ENCODE measurements around the gene ABCF3.
"Not testable (repeated sequence)": the region's sequence is repeated elsewhere in the genome, so short reads cannot be mapped to it uniquely, and the experiment has no call there.

Gene ABCF3, protein sequence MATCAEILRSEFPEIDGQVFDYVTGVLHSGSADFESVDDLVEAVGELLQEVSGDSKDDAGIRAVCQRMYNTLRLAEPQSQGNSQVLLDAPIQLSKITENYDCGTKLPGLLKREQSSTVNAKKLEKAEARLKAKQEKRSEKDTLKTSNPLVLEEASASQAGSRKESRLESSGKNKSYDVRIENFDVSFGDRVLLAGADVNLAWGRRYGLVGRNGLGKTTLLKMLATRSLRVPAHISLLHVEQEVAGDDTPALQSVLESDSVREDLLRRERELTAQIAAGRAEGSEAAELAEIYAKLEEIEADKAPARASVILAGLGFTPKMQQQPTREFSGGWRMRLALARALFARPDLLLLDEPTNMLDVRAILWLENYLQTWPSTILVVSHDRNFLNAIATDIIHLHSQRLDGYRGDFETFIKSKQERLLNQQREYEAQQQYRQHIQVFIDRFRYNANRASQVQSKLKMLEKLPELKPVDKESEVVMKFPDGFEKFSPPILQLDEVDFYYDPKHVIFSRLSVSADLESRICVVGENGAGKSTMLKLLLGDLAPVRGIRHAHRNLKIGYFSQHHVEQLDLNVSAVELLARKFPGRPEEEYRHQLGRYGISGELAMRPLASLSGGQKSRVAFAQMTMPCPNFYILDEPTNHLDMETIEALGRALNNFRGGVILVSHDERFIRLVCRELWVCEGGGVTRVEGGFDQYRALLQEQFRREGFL

GRCh38 chr3:184186184-184186901 lies at the start of gene ABCF3:
Gene ABCF3, plus strand, starts transcription at chr3:184186199. Its CDS starts 9 bp downstream, at chr3:184186208.
- DNase-seq (ENCODE audit: extremely low spot score, insufficient read length, low read depth) (no peak), FAIRE-seq (no peak)

GRCh38 chr3:184140436-184140835 lies 45.6 kb upstream of the ABCF3 start:
- no peak for FAIRE-seq
- DNase-seq (ENCODE audit: extremely low spot score, insufficient read length, low read depth): no peak

GRCh38 chr3:184142199-184142598 lies 43.8 kb upstream of the ABCF3 start:
- FAIRE-seq (no peak), DNase-seq (ENCODE audit: extremely low spot score, insufficient read length, low read depth) (no peak)

DNA sequence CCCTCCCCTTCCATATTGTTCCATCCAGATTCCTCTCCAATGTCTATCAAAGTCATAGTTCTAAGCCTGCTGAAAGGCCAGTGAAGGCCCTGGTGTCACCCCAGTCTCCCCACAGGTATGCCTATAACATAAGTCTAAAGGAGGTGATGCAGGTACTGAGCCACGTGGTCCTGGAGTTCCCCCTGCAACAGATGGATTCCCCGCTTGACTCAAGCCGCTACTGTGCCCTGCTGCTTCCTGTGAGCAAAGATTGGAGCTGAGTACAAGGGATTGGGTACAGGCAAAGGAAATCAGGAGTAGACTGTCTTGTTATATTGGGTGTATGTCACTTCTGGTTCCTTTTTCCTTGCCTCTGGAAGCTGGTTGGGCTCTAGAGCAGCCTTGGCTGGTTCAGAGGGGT lies 42.7 kb upstream of the ABCF3 start:
- FAIRE-seq (no peak), DNase-seq (ENCODE audit: extremely low spot score, insufficient read length, low read depth) (no peak)

- DNase-seq (ENCODE audit: extremely low spot score, insufficient read length, low read depth): no peak
- no peak for FAIRE-seq
Measured at GRCh38 chr3:184144505-184144904, 41.5 kb upstream of the ABCF3 start.

DNA sequence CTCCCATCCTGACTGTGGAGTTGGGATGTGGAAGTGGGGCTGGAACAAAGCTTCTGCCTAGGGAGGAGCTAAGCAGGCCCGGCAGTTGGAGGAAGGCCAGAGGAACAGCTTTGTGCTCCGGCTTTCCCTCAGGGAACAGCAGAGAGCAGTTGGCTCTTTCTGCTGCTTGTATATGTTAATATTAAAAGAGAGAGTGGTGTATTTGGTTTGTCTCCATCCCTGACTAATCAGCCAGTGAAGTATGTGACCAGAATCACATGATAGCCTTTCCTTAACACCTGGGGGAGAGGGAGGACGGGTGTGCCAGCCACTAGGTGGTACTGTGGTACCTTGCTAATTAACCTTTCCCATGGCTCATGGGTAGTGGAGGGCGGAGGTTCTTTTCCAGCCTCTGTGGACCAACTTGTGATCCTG lies 40.9 kb upstream of the ABCF3 start:
- FAIRE-seq: peak; percentile 68
- no peak for DNase-seq (ENCODE audit: extremely low spot score, insufficient read length, low read depth)

GRCh38 chr3:184145751-184146270 lies 40.2 kb upstream of the ABCF3 start:
- FAIRE-seq (no peak), DNase-seq (ENCODE audit: extremely low spot score, insufficient read length, low read depth) (no peak)

- FAIRE-seq (no peak), DNase-seq (ENCODE audit: extremely low spot score, insufficient read length, low read depth) (no peak)
Measured at GRCh38 chr3:184148076-184148475, 37.9 kb upstream of the ABCF3 start.

GRCh38 chr3:184149123-184149522 lies 36.9 kb upstream of the ABCF3 start:
- FAIRE-seq (no peak), DNase-seq (ENCODE audit: extremely low spot score, insufficient read length, low read depth) (no peak)

DNA sequence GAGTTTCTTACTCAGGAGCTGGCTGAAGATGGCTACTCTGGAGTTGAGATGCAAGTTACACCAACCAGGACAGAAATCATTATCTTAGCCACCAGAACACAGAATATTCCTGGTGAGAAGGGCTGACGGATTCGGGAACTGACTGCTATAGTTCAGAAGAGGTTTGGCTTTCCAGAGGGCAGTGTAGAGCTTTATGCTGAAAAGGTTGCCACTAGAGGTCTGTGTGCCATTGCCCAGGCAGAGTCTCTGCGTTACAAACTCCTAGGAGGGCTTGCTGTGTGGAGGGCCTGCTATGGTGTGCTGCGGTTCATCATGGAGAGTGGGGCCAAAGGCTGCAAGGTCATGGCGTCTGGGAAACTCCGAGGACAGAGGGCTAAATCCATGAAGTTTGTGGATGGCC lies 36.2 kb upstream of the ABCF3 start:
- DNase-seq (ENCODE audit: extremely low spot score, insufficient read length, low read depth); FAIRE-seq: not testable (repeated sequence)

DNA sequence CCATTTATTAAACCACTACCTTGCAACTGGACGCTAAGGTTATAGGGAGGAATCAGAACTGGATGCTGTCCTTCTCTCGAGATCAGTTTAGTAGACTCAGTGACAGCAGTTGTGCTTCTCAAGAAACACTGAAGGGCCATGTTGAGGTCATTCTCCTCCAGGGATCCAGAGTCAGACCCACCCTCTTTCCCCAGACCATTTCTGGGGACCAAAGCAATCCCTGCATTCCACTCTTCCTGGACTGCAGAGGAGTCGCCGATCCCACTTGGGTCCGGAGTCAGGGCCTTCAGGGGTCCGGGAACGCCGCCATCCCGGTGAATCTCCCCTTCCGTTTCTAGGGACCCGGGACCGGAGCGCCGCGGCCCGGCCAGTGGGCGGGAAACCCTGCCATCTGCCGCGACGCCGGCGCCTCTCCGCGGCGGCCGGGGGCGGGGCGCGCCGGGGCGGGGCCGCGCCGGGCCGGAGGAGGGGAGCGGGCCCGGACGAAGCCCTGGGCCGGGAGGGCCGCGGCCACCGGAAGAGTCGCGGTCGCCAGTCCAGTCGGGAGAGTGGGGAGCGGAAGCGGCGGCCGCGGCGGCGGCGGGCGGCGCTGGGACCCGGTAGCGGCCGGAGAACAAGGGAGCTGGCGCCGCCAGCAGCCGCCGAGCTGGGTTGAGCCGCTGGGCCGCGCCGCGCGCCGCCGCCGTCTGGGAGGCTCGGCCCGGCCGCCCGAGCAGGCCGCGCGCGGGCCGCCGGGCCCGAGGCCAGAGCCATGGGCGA lies 30.9 kb upstream of the ABCF3 start, which contains the start of gene DVL3:
Gene DVL3 (plus strand): TSS at position 493 of the 759 bp plus-strand sequence. CDS start 259 bp downstream, at position 752.
- FAIRE-seq (no peak), DNase-seq (ENCODE audit: extremely low spot score, insufficient read length, low read depth) (peak; percentile 70)

DNA sequence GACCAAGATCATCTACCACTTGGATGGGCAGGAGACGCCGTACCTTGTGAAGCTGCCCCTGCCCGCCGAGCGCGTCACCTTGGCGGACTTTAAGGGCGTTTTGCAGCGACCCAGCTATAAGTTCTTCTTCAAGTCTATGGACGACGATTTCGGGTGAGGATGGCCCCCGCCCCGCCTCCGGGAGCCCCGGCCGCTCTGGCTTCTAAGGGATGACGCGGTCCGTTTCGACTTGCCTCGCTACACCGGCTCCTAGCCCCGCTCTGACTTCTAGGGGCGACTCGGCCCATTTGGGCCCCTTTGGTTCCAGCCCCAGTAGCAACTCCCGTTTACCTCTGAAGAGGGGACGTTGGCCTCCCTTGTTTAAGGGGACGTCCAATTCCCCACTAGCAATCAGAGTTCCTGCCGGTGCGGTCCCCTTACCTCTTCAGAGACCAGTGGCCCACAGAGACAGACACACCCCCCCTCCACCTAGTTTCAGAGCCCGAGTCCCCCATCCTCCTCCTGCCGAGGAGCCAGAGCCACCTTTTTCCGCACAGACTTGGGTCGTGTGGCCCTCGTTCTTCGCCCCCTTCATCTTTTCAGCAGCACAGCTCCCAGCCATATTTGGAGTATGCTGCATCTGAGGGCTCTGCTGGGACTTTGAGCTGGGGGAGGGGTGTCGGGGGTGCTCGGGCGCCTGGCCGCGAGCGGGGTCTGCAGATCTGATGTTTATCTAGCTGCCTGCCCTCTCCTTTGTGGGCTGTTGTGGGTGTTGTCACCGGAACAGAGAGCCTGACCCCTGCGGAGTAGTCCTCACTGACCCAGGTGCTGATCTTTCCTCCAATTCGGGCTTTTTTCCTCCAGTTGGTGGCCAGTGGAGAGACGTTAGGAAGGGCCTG lies 30.1 kb upstream of the ABCF3 start:
- no peak for DNase-seq (ENCODE audit: extremely low spot score, insufficient read length, low read depth)
- FAIRE-seq: no peak

DNA sequence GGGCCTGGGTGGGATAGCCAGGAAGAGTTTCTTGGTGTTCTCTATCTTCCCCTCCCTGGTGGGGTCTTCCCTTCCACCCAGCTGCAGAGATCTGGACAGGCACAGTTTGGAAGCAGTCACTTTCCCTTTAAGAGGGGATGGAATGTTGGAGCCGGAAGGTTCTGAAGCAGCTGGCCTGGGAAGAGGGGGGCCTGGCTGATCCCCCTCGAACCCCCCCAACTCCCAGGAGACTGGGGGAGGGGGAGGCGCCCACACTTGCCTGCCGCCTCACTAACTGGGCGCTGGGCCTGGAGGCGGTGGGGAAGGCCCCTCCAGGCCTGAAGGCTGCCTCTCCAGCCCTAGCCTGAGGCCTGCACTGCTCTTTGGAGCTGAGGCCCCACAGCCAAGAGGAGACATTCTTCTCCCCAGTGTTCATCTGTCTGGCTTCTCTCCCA lies 29.5 kb upstream of the ABCF3 start:
- DNase-seq (ENCODE audit: extremely low spot score, insufficient read length, low read depth) (no peak), FAIRE-seq (no peak)

GRCh38 chr3:184157206-184157605 lies 28.8 kb upstream of the ABCF3 start:
- DNase-seq (ENCODE audit: extremely low spot score, insufficient read length, low read depth): no peak

DNA sequence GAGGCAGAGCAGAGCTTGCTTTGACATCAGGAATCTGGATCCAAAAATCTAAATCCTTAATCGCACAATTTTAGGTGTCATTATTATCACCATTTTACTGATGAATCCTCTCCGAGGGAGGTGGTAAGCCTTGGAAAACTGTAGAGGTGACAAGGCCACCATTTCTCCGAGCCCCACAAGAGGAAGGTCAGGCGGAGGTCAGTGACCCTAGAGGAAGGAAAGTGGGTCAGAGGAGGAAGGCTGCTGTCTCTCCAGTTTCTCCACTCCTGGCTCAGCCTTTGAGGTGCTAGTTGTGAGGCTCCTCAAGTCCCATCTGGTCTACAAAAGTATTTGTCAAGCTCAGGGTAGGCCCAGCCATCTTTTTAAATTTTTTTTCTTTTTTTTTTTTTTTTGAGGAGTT lies 27.6 kb upstream of the ABCF3 start:
- DNase-seq (ENCODE audit: extremely low spot score, insufficient read length, low read depth) (no peak), FAIRE-seq (no peak)

More at GRCh38 chr3:184157206-184157605, 28.8 kb upstream of the ABCF3 start:
- no peak for FAIRE-seq

DNA sequence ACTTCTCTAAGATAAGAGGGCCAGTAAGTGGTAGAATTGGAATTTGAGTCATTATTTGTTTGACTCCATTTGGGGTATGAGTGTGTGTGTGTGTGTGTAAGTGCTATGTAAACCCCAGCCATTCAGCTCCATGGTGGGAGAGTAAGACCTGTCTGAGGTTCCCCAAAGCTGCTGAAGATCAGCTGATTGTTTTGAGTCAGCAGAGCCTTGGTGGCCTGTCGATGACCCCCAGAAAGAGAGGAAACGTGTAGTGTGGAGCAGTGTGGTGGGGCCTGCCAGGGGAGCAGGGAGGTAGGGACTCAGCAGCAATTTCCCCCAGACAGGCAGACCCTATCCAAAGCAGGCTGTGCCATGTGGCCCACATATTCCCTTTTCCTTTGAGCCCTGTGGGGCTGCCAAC lies 25.5 kb upstream of the ABCF3 start:
- FAIRE-seq: no peak
- DNase-seq (ENCODE audit: extremely low spot score, insufficient read length, low read depth): no peak

GRCh38 chr3:184162571-184163070 lies 23.4 kb upstream of the ABCF3 start:
- not testable (repeated sequence) for FAIRE-seq; DNase-seq (ENCODE audit: extremely low spot score, insufficient read length, low read depth)

DNA sequence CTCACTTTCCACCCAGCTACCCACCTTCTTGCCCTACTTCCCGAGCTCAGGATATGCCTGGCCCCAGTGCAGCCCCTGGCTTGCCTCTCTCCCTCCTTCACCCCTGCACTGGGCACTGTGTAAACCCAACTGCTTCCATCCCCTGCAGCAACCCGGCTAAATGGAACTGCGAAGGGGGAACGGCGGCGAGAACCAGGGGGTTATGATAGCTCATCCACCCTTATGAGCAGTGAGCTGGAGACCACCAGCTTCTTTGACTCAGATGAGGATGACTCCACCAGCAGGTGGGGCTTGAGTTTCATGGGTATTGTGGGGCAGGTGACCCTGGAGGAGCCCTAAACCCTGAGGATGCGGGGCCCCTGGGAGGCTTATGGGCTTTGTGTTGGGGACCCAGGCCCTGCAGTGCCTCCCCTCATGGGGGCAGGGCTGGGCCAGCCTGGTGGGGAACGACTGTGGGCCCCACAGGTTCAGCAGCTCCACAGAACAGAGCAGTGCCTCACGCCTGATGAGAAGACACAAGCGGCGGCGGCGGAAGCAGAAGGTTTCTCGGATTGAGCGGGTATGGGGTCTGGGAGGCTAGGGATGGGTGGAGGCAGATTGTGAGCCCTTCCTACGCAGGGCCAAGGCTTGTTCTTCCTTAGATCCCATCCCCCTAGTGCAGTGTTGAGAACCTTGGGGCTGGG lies 21.2 kb upstream of the ABCF3 start:
- DNase-seq (ENCODE audit: extremely low spot score, insufficient read length, low read depth) (no peak), FAIRE-seq (no peak)
